Kidney tubule cell (primary cell): ENCODE measurements around the gene C3AR1.
"Not testable (repeated sequence)": the region's sequence is repeated elsewhere in the genome, so short reads cannot be mapped to it uniquely, and the experiment has no call there.

ENCODE experiments used
- DNase-seq: peaks from one replicate; pipeline ENCODE4 v3.0.0-alpha.2; 2018; ENCODE audit warnings: low spot score

The C3AR1 gene

DNA sequence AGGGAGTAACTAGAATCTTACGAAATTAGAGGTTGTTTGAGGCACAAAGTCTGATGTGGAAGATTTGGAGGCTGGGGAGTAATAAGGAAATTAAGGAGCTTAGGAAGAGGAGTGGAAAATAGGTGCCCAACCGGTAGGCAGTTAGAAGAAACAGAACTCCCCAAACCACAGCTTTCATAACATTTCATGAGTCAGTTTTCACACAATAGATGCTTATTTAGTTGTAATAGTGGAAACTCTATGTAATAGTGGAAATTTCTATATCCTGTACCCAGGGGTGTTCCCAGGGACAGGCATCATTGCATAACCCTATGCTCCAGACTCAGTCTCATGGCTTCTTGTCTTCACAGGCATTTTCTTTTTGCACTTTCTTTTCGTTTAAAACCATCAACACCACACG is 8.3 kb downstream of the C3AR1 start:
- DNase-seq: no peak

DNA sequence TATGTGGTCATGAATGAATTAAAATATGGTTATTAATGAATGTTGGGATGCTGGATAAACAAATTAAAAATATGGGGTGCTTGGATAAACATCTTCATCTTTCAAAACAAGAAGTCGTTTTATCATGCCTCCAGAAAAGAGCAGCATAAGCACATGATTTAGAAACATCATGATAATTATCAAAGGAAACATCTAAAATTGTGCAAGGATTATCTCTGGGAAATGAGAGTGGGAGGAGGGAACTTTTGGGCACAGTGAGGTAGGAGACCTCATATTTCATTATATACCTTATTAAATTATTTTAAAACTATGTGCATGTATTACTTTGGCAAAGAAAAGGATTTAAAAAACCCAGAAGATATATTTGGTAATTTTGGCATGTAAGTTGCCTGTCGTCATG is 8.9 kb downstream of the C3AR1 start:
- DNase-seq: no peak

DNA sequence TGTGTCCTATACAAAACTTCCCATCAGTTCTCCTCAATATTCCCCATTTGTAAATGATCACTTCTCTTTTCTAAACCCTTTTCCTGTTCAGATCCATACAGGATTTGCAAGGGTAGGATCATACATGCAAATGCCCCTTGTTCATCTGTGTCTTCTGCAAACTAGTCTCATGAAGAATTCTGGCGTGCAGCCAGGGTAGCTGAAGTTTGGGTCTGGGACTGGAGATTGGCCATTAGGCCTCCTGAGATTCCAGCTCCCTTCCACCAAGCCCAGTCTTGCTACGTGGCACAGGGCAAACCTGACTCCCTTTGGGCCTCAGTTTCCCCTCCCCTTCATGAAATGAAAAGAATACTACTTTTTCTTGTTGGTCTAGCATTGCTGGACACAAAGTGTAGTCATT is 11.3 kb downstream of the C3AR1 start:
- DNase-seq: no peak

DNA sequence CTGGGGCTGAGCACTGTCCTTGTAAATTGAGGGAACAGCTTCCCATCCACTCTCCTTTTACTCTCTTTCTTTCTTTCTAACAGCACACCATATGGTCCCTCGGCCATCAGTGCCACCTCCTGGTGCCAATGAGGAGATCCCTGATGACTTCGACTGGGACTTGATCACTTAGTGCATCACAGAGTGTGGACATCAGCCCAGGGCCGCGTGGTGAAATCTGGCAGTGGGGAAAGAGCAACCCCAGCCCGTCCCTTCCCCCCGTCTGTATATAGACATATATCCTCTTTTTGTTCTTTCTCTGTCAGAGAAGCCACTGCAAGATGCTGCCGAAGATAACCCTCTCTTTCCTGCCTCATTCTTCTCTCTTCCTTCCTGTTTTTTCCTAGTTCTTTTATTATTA is 13.5 kb downstream of the C3AR1 start:
- DNase-seq: no peak

DNA sequence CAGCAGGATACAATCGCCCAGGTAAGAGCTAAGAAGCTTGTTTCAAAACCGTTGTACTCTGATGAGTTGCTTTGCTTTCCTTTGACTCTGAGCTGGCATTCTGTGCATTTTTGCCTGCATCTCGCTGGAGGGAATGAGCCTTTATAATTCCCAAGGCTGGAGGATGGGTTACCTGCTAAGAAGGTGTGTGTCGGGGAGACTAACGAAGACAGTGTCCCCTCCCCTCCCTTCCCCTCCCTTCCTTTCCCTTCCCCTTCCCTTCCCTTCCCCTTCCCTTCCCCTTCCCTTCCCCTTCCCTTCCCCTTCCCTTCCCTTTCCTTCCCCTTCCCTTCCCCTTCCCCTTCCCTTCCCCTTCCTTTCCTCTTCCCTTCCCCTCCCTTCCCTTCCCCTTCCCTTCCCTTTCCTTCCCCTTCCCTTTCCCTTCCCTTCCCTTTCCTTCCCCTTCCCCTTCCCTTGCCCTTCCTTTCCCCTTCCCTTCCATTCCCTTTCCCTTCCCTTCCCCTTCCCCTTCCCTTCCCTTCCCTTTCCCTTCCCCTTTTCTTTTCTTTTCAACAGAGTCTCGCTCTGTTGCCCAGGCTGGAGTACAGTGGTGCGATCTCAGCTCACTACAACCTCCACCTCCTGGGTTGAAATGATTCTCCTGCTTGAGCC is 15.4 kb downstream of the C3AR1 start:
- DNase-seq: no peak

DNA sequence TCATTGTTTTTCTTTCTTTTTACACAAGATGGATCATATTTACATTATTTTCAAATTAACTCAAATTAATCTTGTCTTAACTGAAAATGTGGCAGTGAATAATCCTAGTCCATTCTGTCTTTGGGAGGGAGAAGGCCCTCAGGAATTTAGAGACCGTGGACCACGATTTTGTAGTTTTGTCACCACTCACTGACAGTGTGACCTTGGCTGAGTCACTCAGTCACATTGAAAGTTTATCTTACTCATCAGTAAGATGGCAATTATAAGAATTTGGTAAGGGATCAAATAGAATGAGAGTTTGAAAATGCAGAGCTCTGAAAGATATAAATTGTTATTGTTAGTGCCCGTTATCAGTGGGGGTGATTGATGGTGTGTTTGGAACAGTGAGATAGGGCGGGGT is 17.3 kb downstream of the C3AR1 start:
- no peak for DNase-seq

DNA sequence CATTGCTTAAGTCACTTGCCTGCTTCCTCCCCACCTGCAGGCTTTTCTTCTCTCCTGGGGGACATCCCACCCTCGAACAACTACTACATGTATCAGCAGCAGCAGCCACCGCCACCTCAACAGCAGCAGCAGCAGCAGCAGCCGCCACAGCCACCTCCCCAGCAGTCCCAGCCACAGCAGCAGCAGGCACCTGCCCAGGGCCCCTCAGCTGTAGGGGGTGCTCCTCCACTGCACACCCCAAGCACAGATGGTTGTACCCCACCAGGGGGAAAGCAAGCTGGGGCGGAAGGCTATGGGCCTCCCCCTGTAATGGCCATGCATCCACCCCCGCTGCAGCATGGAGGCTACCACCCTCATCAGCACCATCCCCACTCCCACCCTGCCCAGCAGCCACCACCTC is 18.3 kb downstream of the C3AR1 start:
- no peak for DNase-seq

DNA sequence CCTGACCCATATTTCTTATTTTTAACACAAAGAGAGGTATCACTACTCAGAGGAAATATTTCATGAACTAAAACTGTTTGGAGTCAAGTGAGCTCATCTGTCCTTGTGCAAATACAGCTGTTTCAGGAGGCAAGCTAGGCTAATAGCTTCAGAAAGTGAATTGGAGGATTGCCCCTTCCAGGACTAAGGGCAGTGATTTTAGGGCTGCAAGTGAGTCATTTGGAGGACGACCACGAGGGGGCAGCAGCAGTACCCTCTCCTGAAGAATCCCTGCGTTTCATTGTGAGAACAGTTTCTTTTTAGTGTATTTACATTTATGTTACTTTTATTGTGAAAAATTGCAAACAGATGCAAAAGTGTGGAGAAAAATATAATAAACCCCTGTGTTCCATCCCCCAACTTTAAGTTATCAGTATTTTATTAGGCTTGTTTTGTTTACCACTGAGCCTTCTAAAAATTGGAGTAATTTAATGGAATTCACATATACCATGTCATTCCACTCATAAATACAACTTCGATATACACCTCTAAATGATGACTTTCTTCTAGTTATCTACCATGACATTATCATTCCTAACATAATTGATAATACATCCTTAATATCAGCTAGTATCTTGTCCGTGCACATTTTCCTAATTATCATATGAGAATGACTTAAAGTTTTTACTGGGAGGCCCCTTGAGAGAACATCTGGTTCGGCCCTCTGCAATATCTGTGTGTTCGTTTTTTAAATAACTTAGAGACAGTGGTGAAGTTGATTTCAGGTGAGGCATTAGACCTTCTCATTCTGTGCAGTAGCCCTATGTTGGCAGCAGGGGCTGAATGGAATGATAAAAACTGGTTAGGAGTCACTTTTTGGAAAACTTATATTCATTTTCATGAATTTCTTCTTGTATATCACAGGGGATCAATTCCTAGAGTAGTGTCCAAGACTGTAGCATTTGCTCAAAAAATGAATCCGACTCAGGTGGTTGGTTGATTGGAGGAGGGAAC is 19.9 kb downstream of the C3AR1 start:
- DNase-seq: peak; percentile 67

DNA sequence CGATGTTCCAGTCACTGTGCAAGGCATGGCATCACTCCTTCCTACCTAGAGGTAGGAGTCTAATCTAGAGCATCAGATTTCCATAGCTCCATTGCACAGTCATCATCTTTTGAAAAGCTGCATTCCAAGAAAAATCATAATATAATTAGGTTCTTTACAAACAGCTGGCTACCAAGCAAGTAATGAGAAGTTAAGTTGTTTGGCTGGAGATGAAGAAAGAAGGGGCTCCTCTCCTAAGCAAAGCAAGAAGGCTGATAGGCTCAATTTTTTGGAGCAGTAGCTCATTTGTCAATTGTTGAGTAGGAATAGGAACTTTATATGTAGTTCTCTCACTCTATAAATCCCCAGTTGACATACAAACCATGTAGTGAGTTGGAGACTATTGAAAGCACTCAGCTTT is 25.4 kb downstream of the C3AR1 start:
- no peak for DNase-seq

DNA sequence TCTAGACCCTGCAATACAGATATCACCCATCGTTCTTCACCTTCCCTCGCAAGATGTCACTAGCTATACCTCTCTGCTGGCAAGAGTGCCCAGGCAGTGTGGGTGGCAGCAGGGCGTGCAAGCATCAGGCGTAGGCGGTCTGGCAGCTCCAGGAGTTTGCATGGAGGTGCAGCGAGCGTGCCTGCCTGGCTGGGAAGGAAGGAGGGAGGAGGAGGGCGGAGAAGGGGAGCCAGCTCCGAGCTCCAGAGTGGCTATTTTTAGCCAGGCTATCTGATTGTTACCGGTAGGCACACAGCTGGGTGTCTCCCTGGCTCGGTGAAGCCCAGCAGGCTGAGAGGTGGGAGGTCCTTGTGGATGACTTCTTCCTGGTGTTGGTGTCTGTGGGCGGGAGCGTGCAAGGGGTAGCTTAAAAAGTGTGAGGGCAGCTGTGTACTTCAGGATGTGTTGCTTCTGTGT is 27.5 kb downstream of the C3AR1 start:
- DNase-seq: peak; percentile 80

DNA sequence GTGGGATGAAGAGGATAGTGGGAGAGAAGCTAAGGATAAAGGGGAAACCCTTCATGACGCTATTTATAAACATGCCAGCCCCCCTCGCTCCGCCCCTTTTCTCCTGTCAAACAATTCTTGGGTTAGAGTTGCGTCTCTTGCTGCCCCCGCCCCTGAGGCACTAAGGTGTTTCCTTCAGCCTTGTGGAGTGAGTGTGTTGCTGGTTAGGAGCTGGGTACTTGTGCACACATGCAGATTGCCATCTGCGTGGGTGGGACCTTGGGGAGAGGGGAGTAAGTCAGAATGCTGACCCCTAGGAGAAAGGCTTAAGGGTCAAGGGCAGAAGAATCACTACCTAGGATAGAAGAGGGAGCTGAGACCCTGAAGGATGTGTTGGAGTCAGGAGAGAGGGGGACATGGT is 28.2 kb downstream of the C3AR1 start:
- DNase-seq: no peak

DNA sequence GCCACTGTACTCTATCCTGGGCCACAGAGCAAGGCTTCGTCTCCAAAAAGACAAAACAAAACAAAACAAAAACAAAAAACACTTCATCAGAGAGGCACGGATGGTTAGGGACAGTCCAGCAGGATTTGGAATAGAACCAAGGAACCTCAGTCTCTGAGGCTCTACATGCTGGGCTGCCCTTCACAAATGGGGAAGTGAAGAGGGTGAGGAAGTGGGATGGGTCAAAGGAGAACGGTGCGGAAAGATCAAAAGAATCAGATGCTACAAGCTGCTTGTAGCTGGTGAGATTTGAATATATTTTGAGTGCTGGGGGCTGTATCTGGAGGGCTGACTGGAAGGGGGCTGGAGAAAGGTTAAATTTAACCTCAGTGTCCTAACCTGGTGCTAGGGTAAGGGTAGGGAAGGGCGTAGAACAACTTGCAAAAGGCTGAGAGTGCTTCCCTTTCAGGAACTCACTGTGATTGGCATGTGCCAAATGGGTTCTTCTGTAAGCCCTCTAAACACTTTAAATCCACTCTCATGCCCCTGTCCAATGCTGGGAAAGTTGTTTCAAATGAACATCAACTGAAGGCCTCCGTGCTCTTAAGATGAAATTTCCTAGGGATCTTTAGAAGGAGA is 29.0 kb downstream of the C3AR1 start:
- DNase-seq: no peak

DNA sequence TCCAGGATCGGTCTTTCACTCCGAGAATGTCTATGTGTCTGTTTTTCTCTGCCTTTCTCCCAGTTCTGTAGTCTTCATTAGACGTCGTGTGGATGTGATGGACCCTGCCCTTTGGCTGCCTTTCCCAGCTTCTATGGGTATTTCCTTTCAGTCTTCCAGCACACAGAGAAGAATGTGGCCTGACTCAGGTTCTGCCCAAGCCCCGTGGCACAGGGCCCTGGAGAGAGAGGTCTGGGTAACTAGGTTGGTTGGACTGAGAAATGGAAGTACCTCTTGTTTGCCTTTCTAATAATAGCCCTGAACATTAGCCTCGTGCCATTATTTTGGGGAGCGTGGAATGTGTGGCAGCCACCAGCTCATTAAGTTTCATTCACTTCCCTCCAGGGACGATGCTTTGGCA is 29.8 kb downstream of the C3AR1 start:
- DNase-seq: peak; percentile 43

DNA sequence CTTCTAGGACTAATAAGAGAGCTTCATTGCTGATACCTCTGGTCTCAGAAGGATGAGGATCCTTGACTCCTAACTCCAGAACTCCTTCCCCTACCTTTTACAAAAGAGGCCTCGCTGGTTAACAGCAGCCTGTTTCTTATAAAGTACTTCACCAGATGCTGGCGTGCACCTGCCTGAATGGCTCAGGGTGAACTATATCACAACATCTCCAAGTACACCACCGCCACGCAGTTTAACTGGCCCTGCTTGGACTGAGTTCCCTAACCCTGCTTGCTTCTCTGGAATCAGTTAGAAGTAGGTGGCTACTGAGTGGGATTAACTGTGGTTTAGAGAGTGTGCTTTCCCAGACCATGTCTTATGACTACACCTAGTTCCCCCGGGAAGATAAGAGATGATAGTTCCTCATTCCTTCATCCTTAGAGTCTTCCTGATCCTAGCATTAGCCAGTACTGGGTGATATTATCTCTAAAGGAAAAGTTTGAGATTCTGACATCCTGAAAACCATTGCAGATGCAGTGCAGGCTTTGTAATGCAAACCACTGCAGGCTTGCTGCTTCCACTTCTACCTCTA is 30.6 kb downstream of the C3AR1 start:
- peak; percentile 56 for DNase-seq

DNA sequence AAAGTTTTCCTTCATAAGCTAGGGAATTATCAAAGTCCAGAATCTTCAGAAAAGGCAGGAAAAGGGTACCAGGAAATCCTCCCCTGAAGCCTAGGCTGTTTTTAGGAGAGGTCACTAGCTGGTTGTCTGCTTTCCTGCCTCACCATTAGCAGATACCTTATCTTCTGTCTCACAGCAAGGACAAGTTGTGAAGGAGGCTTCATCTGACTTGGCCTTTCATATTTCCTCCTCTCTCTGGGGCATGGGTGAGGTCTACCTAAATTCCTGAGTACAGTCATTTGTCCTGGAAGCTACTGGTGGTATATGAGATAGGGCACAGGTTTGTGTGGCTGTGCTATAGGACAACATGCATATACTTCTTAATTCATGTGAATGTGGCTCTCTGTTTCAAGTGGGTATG is 31.4 kb downstream of the C3AR1 start:
- peak; percentile 50 for DNase-seq

DNA sequence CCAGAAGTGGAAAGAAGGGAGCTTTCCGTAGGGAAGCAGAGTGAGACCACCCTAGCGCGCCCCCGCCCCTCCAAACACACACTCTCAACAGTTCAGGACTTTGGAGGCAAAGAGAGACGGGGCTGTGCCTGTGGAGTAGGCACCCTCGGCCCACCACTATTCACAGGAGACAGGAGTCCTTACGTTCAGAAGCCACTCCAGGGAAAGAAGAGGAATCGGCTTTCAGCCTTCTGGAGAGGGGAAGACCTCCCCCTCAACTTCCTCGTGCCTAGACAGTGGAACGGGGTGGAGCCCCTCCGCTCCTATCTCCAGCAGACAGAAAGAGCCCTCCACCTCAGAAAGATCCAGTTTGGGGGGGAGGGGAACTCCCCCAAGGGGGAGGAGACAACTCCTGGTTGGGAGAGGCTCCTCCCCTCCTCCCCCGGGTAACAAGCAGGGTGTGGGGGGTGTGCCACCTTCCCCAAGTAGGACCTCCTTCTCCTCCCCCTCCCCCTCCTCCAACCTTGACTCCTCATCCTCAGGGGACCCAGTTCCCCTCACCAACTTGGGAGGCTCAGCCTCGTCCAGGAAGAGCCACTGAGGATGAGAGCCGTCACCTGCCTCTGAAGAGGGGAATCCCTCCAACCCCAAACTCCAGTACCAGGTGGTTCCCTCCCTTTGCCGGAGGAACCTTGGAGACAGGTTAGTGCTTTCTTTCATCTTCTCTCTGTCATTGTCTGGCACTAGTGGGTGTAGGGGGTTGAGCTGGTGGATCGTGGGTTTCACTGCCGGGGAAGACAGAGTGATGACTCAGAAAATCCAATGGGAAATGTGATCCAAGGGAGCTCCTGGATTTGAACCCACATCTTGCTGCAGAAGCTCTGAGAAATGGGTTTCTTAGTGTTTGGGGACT is 32.8 kb downstream of the C3AR1 start:
- DNase-seq: peak; percentile 49

DNA sequence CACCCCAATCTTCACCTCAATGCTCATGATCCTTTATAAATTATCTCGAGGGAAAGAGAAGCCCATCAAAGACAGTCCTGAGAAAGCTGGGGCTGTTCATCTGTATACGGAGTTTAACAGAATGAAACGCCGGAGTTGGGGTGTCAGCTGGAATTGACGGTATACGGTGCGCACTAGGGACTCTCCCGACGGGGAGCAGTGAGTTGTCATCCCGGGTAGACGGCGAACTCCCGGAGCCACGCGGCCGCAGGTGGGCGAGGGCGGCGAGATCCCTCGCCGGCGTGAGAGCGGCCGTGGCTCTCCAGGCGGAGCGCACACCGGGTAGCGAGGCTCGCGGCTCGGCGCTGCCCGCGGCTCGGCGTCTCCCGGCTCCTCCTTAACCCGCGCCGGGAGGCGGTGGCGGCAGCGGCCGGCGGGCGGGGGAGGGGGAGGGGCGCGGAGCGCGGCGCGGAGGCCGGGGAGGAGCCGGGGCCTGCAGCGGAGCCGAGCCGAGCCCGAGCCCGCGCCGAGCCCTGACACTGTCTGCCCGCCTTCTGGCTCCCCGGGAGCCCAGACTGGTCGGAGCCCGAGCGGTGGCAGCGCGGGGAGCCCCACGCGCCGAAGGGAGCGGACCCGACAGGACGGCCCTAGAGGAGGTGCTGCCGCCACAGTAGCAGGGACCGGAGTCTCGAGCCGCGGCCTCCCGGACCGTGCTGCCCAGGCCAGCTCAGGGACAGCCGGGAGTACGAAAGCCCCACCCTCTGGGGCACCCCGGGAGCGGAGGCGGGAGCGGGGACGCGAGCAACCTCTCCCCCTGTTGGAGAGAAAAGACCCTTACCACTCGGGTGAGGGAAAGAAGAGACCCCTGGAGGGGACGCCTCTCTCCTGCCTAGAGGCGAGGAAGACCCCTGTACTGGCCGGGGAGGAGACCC is 33.7 kb downstream of the C3AR1 start, which contains the start of gene FOXJ2:
Gene FOXJ2 (plus strand): TSS at position 475 of the 911 bp plus-strand sequence. CDS start 7,117 bp downstream, outside the sequence.
- DNase-seq: peak; percentile 75

DNA sequence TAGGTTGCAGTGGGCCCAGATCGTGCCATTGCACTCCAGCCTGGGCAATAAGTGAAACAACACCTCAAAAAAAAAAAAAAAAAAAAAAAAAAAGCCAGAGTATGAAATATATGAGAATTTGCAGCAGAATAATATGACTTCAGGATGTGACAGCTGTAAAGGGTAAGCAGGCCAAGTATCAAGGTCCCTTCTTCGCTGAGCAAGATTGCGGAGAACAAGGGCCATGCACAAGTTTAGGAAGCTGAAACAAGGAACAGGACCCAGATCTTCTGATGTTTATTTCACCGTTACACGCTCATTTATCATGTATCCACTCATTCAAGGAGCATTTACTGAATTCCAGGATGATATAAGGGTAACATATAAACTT is 34.3 kb downstream of the C3AR1 start:
- no peak for DNase-seq

DNA sequence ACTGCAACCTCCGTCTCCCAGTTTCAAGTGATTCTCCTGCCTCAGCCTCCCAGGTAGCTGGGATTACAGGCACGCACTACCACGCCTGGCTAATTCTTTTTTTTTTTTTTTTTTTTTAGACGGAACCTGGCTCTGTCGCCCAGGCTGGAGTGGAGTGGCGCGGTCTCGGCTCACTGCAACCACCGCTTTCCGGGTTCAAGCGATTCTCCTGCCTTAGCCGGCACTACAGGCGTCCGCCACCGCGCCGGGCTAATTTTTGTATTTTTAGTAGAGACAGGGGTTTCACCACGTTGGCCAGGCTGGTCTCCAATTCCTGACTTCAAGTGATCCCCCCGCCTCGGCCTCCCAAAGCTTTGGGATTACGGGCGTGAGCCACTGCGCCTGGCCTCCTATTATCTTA is 35.1 kb downstream of the C3AR1 start:
- not testable (repeated sequence) for DNase-seq

DNA sequence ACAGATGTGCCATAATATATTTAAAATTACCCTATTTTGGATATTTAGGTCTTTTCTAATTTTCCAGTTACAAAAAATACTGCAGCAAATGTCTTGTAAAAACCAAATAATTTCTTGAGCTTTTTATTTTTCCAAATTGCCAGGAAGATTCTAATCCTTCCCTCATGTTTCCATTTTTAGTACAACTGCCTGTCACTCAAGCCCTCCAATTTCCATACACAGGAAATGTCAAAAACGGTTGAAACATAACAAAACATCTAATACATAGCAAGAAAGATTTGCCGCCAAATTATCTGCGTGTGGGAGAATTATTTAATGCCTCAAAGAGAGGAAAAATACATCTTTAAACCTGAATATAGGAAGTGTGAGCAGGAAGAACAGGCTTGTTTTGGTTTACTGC is 36.0 kb downstream of the C3AR1 start:
- DNase-seq: no peak
